NB4 (cell line): Measurements from ENCODE around the gene CYP8B1.

Source experiments
- DNase-seq: peaks from one replicate; pipeline ENCODE4 v3.0.0; 2010; ENCODE audit warnings: low read depth
- H3K4me3 ChIP-seq: one replicate; pipeline ENCODE4 v1.5.1; 2011; ENCODE audit warnings: mild to moderate bottlenecking, low read depth, low read length, moderate library complexity
- MYC ChIP-seq: IDR thresholded peaks from 2 replicates; pipeline ENCODE4 v1.6.1; 2011; ENCODE audit warnings: low read depth, low read length
- POLR2A ChIP-seq: IDR thresholded peaks from 2 replicates; pipeline ENCODE4 v1.6.1; 2011; ENCODE audit warnings: mild to moderate bottlenecking; ENCODE audit not compliant: insufficient read length; ENCODE audit errors: extremely low read depth
- TF ChIP-seq, protein P1 (sequence below): IDR thresholded peaks from 2 replicates; pipeline ENCODE4 v1.6.1; 2011; ENCODE audit warnings: low read depth, low read length
- TF ChIP-seq, protein P2 (sequence below): IDR thresholded peaks from one replicate; pipeline ENCODE4 v1.5.1; 2012; ENCODE audit warnings: low read depth, low read length

Gene CYP8B1

DNA sequence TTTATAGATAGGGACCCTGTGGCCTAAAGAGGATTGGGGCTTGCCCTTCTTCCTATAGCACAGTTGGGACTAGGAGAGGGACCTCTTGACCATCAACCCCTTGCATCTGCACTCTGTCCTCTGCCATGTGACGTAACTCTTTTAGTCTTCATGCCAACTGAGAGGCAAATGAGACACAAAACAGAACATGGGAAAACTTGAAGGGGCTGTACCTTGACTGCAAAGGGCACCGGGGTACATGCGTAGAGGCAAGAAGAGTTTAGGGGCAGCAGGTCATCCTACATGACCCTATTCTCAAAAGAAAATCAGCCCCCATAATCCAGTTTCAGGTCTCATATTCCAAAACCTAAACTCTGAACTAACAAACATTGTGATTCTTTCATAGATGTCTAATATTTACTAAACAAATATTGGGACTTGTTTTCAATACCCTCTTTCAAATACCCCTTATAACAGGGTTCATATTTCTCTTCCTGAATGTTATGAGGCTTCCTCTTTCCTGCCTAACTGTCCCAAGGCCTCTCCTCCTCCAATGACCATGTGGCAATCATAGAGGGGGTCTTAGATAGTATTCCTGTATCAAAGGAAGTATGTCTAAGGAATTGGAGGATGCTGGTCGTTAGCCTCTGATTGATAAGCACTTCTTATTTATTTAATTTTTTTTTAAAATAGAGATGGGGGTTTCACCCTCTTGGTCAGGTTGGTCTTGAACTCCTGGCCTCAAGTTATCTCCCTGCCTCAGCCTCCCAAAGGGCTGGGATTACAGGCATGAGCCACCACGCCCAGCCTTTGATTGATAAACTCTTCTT is 45.8 kb downstream of the CYP8B1 start:
- DNase-seq = no peak
- TF ChIP-seq, protein P1, sequence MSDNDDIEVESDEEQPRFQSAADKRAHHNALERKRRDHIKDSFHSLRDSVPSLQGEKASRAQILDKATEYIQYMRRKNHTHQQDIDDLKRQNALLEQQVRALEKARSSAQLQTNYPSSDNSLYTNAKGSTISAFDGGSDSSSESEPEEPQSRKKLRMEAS = no peak
- TF ChIP-seq, protein P2, sequence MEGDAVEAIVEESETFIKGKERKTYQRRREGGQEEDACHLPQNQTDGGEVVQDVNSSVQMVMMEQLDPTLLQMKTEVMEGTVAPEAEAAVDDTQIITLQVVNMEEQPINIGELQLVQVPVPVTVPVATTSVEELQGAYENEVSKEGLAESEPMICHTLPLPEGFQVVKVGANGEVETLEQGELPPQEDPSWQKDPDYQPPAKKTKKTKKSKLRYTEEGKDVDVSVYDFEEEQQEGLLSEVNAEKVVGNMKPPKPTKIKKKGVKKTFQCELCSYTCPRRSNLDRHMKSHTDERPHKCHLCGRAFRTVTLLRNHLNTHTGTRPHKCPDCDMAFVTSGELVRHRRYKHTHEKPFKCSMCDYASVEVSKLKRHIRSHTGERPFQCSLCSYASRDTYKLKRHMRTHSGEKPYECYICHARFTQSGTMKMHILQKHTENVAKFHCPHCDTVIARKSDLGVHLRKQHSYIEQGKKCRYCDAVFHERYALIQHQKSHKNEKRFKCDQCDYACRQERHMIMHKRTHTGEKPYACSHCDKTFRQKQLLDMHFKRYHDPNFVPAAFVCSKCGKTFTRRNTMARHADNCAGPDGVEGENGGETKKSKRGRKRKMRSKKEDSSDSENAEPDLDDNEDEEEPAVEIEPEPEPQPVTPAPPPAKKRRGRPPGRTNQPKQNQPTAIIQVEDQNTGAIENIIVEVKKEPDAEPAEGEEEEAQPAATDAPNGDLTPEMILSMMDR = no peak
- TF ChIP-seq MYC (no peak), POLR2A (no peak)
- no peak overlapping the region for H3K4me3 ChIP-seq

DNA sequence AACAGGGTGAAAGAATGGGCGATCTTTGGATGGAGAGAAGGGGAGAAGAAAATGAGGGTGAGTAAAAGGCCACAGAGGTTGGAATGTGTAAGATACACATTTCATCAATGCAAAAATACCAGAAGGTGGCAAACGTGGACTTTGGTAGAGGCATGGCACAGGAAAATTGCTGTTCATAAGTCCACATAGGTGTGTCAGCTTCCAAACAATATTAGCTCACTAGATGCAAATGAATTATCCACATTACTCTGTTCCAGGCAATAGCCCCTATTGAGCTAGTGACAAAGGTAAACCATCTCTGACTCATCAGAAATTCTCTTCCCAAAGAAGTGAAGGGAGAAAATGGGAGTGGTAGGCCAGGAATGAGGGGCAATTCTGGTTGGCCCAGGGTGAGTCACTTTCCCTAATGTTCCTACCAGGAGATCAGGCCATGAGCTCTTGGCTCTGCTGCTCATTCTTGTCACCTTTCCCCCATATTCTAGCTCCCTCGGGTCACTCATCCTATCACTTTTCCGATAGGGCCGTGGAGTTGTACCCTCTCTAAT is 46.5 kb downstream of the CYP8B1 start:
- no peak for DNase-seq
- TF ChIP-seq MYC = no peak
- TF ChIP-seq, protein P1 = no peak
- TF ChIP-seq, protein P2 = no peak
- TF ChIP-seq POLR2A = no peak
- H3K4me3 ChIP-seq = no peak overlapping the region

DNA sequence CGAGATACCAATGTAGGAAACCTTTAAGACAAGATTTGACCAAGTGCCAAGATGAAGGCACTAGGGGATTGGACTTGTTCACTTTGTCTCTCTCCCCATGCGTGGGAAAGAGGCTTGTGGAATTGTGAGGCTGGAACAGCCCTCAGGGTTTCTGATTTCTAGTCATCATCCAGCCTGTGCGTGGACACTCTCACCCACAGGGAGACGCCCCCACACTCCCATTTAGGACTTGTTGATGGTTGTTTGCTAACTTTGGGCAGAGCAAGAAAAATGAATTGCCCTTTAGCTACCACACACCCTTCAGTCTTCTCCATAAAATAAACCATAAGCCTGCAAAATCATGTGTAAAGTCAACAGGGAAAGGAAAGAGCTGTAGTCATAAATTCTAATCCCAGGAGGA is 48.0 kb downstream of the CYP8B1 start:
- no peak overlapping the region for H3K4me3 ChIP-seq
- no peak for TF ChIP-seq MYC
- TF ChIP-seq, protein P1 = no peak
- TF ChIP-seq, protein P2 = no peak
- TF ChIP-seq POLR2A = no peak
- DNase-seq = no peak

DNA sequence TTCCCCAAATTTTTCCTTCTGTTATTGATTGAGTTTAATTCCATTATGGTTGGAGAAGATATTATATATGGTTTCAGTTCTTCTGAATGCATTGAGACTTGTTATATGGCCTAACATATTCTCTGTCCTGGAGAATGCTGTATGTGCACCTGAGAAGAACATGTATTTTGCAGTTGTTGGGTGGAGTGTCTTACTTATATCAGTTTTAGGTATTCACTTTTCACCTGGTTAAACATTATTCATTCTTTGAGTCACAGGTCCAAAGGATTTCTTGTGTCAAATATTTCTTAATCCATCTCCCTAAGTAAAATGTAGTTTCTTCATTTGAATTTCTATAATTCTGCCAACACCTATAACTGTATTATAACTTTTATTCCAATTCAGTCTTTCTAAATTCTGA is 48.7 kb downstream of the CYP8B1 start:
- TF ChIP-seq, protein P2 = no peak
- TF ChIP-seq POLR2A = no peak
- TF ChIP-seq MYC = no peak
- TF ChIP-seq, protein P1 = no peak
- H3K4me3 ChIP-seq = no peak overlapping the region
- no peak for DNase-seq

DNA sequence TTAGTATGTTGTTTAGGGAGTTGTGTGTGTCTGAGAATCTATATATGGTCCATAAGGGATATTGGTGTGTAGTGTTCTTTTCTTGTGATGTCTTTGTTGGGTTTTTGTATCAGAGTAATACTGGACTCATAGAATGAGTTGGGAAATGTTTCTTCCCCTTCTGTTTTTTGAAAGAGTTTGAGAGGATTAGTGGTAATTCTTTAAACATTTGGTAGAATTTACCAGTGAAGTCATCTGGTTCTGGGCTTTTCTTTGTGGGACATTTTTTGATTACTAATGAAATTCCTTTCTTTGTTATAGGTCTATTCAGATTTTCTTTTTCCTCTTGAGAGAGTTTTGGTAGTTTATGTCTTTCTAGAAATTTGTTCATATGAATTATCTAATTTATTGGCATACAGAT is 49.5 kb downstream of the CYP8B1 start:
- H3K4me3 ChIP-seq = no peak overlapping the region
- TF ChIP-seq, protein P2 = no peak
- TF ChIP-seq, protein P1 = no peak
- DNase-seq = no peak
